ENCODE data around the gene WT1. TPM values are rescaled to one million over a fixed set of nuclear protein-coding genes. Genes with fewer than 3 reads are reported as not detected.

Gene WT1
- total and polyA plus RNA-seq, 10 of the 15 experiments (the other 5 are each of a cell fraction or from before 2014, with no cell fraction given): 0.07 to 0.37 (median 0.08) TPM; not detected in 7

DNA sequence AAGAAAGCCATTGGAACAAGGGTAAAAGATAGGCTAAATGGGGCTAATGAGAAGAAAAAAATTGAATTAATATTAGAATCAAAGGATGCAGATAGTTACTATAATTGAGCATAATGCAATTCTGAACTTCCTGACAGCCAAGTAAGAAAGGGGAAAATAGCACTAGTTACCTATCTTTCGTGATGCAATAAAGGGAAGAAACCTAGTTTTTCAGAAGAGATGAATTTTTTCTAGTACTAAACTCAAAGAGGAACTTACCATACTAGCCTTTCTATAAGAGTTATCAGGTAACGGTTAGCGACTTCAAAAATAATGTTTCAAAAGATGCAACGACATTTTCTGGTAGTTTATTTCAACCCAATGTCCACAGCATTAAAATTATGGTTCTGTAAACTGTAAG, 8.8 kb upstream of the WT1 start:
- DNase-seq (ENCODE audit: low read depth, low spot score) (no peak), FAIRE-seq (no peak), ATAC-seq (no peak)
- Histone ChIP-seq H3K4me2 (ENCODE audit: control insufficient read depth, insufficient read depth) (no peak overlapping the region), H2AFZ (ENCODE audit: control insufficient read depth, low read depth, low read length) (no peak overlapping the region), H3K9me3 (replicated peaks; ENCODE audit: control insufficient read depth, insufficient read depth, low read length) (no peaks in the 10 kb centered on the region), H3K36me3 (ENCODE audit: control insufficient read depth in 2 of 2, insufficient read depth in 2 of 2, low read length in 1 of 2) (no peaks in the 10 kb centered on the region), H3K79me2 (ENCODE audit: control insufficient read depth, insufficient read depth, low read length) (no peaks in the 10 kb centered on the region), H3K9ac (ENCODE audit: control insufficient read depth, insufficient read depth, low read length) (no peak overlapping the region), H3K4me1 (ENCODE audit: control insufficient read depth, insufficient read depth, low read length) (no peaks in the 10 kb centered on the region), H4K20me1 (ENCODE audit: control insufficient read depth, insufficient read depth) (no peaks in the 10 kb centered on the region), H3K4me3 (no peak overlapping the region), H3K27ac (ENCODE audit: control insufficient read depth, insufficient read depth) (no peak overlapping the region), H3K27me3 (replicated peaks in 1 of 2; ENCODE audit: control insufficient read depth in 2 of 2, insufficient read depth in 2 of 2, low read length in 1 of 2) (peaks cover 2 to 5% of the 10 kb centered on the region in 2 experiments; a peak in 3 of 4 replicates)
- TF ChIP-seq SREBF2 (IDR thresholded peaks at IDR 0.05; ENCODE audit: low read length) (no peak), TCF7 (IDR thresholded peaks at IDR 0.05; ENCODE audit: borderline replicate concordance) (no peak), CHD4 (IDR thresholded peaks at IDR 0.05) (no peak), TAF1 (IDR thresholded peaks at IDR 0.05; ENCODE audit: borderline replicate concordance, low read depth, low read length) (no peak), CHD1 (IDR thresholded peaks at IDR 0.05; ENCODE audit: low read depth, low read length) (no peak), POLR2AphosphoS2 (IDR thresholded peaks at IDR 0.05; ENCODE audit: low read depth, low read length) (no peak)
- intact Hi-C loops (cut with micrococcal nuclease; ENCODE audit: unreplicated experiment): loop anchor here (10.0 kb wide), 1 partner anchor 121 kb away; no protein-coding TSS in a partner anchor
- CTCF ChIA-PET: interaction anchor here (1.7 kb wide), 1 partner anchor 131 kb away, joined by 3 read pairs; no protein-coding TSS in a partner anchor
- in situ Hi-C loops (cut with MboI): no loop called here
- RAD21 ChIA-PET (ENCODE audit: unreplicated experiment): no interaction called here
- POLR2A ChIA-PET: no interaction called here
- no TSS peak for BruUV-seq (replicated peaks)
- 23% methylated on average over 4 of the region's 4 CpGs for WGBS (ENCODE audit: insufficient coverage, insufficient replicate concordance, low lambda C conversion rate, missing lambda C conversion rate)
- SMC1A ChIA-PET (ENCODE audit: uncharacterized antibody, unreplicated experiment): no interaction called here

- no peak for ATAC-seq
- in situ Hi-C loops (cut with MboI): no loop called here
- ChIA-PET POLR2A (no interaction called here), RAD21 (ENCODE audit: unreplicated experiment) (no interaction called here), CTCF (no interaction called here), SMC1A (ENCODE audit: uncharacterized antibody, unreplicated experiment) (no interaction called here)
- BruUV-seq (replicated peaks): no TSS peak
- no peak for TF ChIP-seq USF1 (IDR thresholded peaks at IDR 0.05; ENCODE audit: borderline replicate concordance, extremely low read length, insufficient read depth, low read depth, low read length)
- no peak for TF ChIP-seq SP1 (IDR thresholded peaks at IDR 0.05; ENCODE audit: low read depth, low read length)
- no peak for TF ChIP-seq HDGF (IDR thresholded peaks at IDR 0.05)
- no peak for TF ChIP-seq PAX5 (IDR thresholded peaks at IDR 0.05; ENCODE audit: borderline replicate concordance, low read depth, low read length)
- TF ChIP-seq ZZZ3 (IDR thresholded peaks at IDR 0.05; ENCODE audit: control insufficient read depth, insufficient read length, low read depth): no peak
- TF ChIP-seq RELA (IDR thresholded peaks at IDR 0.05; ENCODE audit: borderline replicate concordance, partially characterized antibody): no peak
- TF ChIP-seq FOXK2 (IDR thresholded peaks at IDR 0.05): no peak
- TF ChIP-seq NRF1 (conservative IDR thresholded peaks at IDR 0.05; ENCODE audit: low read depth, low read length): no peak
- TF ChIP-seq CBX3 (IDR thresholded peaks at IDR 0.05; ENCODE audit: borderline replicate concordance, low read depth): no peak
- TF ChIP-seq NR2C2 (IDR thresholded peaks at IDR 0.05; ENCODE audit: borderline replicate concordance, control insufficient read depth, insufficient read length, low read depth): no peak
- no peak for TF ChIP-seq ZNF217 (IDR thresholded peaks at IDR 0.05)
- TF ChIP-seq, protein P1, sequence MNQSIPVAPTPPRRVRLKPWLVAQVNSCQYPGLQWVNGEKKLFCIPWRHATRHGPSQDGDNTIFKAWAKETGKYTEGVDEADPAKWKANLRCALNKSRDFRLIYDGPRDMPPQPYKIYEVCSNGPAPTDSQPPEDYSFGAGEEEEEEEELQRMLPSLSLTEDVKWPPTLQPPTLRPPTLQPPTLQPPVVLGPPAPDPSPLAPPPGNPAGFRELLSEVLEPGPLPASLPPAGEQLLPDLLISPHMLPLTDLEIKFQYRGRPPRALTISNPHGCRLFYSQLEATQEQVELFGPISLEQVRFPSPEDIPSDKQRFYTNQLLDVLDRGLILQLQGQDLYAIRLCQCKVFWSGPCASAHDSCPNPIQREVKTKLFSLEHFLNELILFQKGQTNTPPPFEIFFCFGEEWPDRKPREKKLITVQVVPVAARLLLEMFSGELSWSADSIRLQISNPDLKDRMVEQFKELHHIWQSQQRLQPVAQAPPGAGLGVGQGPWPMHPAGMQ (IDR thresholded peaks at IDR 0.05; ENCODE audit: borderline replicate concordance): no peak
- no peak for TF ChIP-seq EED (IDR thresholded peaks at IDR 0.05; ENCODE audit: low read depth)
- TF ChIP-seq SIN3A (IDR thresholded peaks at IDR 0.05; ENCODE audit: low read depth, low read length): no peak
- Histone ChIP-seq H3K9me3 (replicated peaks; ENCODE audit: control insufficient read depth, insufficient read depth, low read length) (no peaks in the 10 kb centered on the region; the same call in 2 of the 3 replicates), H3K36me3 (ENCODE audit: control insufficient read depth in 2 of 2, insufficient read depth in 2 of 2, low read length in 1 of 2) (no peaks in the 10 kb centered on the region), H2AFZ (ENCODE audit: control insufficient read depth, low read depth, low read length) (no peak overlapping the region), H3K27me3 (replicated peaks in 1 of 2; ENCODE audit: control insufficient read depth in 2 of 2, insufficient read depth in 2 of 2, low read length in 1 of 2) (peaks cover 7 to 14% of the 10 kb centered on the region in 2 experiments), H3K79me2 (ENCODE audit: control insufficient read depth, insufficient read depth, low read length) (no peaks in the 10 kb centered on the region), H3K4me2 (ENCODE audit: control insufficient read depth, insufficient read depth) (no peak overlapping the region), H3K4me3 (no peak overlapping the region), H3K27ac (ENCODE audit: control insufficient read depth, insufficient read depth) (no peak overlapping the region), H3K4me1 (ENCODE audit: control insufficient read depth, insufficient read depth, low read length) (no peaks in the 10 kb centered on the region), H4K20me1 (ENCODE audit: control insufficient read depth, insufficient read depth) (no peaks in the 10 kb centered on the region), H3K9ac (ENCODE audit: control insufficient read depth, insufficient read depth, low read length) (no peak overlapping the region)
- FAIRE-seq: no peak
- intact Hi-C loops (cut with micrococcal nuclease; ENCODE audit: unreplicated experiment): loop anchor here (10.0 kb wide), 1 partner anchor 124 kb away; no protein-coding TSS in a partner anchor
- DNase-seq (ENCODE audit: low read depth, low spot score): no peak
- WGBS (ENCODE audit: insufficient coverage, insufficient replicate concordance, low lambda C conversion rate, missing lambda C conversion rate): 14% methylated on average over 9 of the region's 9 CpGs
Measured at GRCh38 chr11:32440916-32441315, 5.6 kb upstream of the WT1 start.

Measured in GM12878 (cell line).